Neuron (in vitro differentiated cells): ENCODE data around the gene FNBP1.

Experiments used
- H2AFZ ChIP-seq: one replicate; pipeline ENCODE4 v1.6.1; 2013; ENCODE audit warnings: low read depth, mild to moderate bottlenecking, inconsistent platforms, low read length, moderate library complexity
- H3K27me3 ChIP-seq: one replicate; pipeline ENCODE4 v1.6.1; 2013; ENCODE audit warnings: low read length; ENCODE audit not compliant: insufficient read depth
- H3K36me3 ChIP-seq: one replicate; pipeline ENCODE4 v1.6.1; 2013; ENCODE audit warnings: low read length; ENCODE audit not compliant: insufficient read depth
- H3K4me1 ChIP-seq: one replicate; pipeline ENCODE4 v1.6.1; 2013; ENCODE audit warnings: low read length; ENCODE audit not compliant: insufficient read depth
- H3K4me3 ChIP-seq: 2 replicates; pipeline ENCODE4 v1.5.1; 2013; ENCODE audit warnings: mild to moderate bottlenecking, low read length, moderate library complexity
- H3K9me3 ChIP-seq: one replicate; pipeline ENCODE4 v1.6.1; 2013; ENCODE audit warnings: low read length

FNBP1 gene

GRCh38 chr9:130042885-130043653 is at the start of gene FNBP1:
Gene FNBP1 (minus strand): TSS chr9:130043189. CDS start chr9:130042975, 214 bp downstream.
- peak within 1 kb of the TSS; percentile 76 for H3K4me3 ChIP-seq
- peaks cover 3% of the 10 kb centered on the region for H3K9me3 ChIP-seq
- H3K36me3 ChIP-seq, result no peaks in the 10 kb centered on the region
- no peaks in the 10 kb centered on the region for H3K27me3 ChIP-seq
- H3K4me1 ChIP-seq, result peaks cover 12% of the 10 kb centered on the region
- peak within 1 kb of the TSS; percentile 76 for H2AFZ ChIP-seq

GRCh38 chr9:130090915-130091314 is 47.9 kb upstream of the FNBP1 start:
- no peaks in the 10 kb centered on the region for H3K9me3 ChIP-seq
- no peak overlapping the region for H2AFZ ChIP-seq
- H3K4me1 ChIP-seq, result no peaks in the 10 kb centered on the region
- H3K4me3 ChIP-seq, result no peak overlapping the region
- peaks cover 54% of the 10 kb centered on the region for H3K36me3 ChIP-seq
- no peaks in the 10 kb centered on the region for H3K27me3 ChIP-seq

GRCh38 chr9:130089141-130089540 is 46.2 kb upstream of the FNBP1 start:
- Histone ChIP-seq H3K4me1 (no peaks in the 10 kb centered on the region), H3K36me3 (peaks cover 49% of the 10 kb centered on the region)

GRCh38 chr9:130088051-130088450 is 45.1 kb upstream of the FNBP1 start:
- Histone ChIP-seq H3K4me1 (no peaks in the 10 kb centered on the region), H3K27me3 (no peaks in the 10 kb centered on the region), H3K36me3 (peaks cover 49% of the 10 kb centered on the region), H3K4me3 (no peak overlapping the region), H3K9me3 (no peaks in the 10 kb centered on the region), H2AFZ (no peak overlapping the region)

More at GRCh38 chr9:130089141-130089540, 46.2 kb upstream of the FNBP1 start:
- H2AFZ ChIP-seq, result no peak overlapping the region
- no peaks in the 10 kb centered on the region for H3K27me3 ChIP-seq
- H3K4me3 ChIP-seq, result no peak overlapping the region
- no peaks in the 10 kb centered on the region for H3K9me3 ChIP-seq

- Histone ChIP-seq H2AFZ (no peak overlapping the region), H3K4me1 (no peaks in the 10 kb centered on the region), H3K4me3 (no peak overlapping the region), H3K36me3 (peaks cover 48% of the 10 kb centered on the region), H3K27me3 (no peaks in the 10 kb centered on the region), H3K9me3 (no peaks in the 10 kb centered on the region)
Observed at GRCh38 chr9:130084337-130084736, 41.3 kb upstream of the FNBP1 start.

GRCh38 chr9:130078547-130078946 is 35.6 kb upstream of the FNBP1 start:
- H3K9me3 ChIP-seq, result no peaks in the 10 kb centered on the region
- H3K27me3 ChIP-seq, result no peaks in the 10 kb centered on the region
- no peaks in the 10 kb centered on the region for H3K4me1 ChIP-seq
- no peak overlapping the region for H2AFZ ChIP-seq
- H3K36me3 ChIP-seq, result peaks cover 57% of the 10 kb centered on the region
- H3K4me3 ChIP-seq, result no peak overlapping the region

GRCh38 chr9:130073373-130073772 is 30.4 kb upstream of the FNBP1 start:
- Histone ChIP-seq H3K27me3 (no peaks in the 10 kb centered on the region), H3K4me3 (no peak overlapping the region), H3K4me1 (no peaks in the 10 kb centered on the region), H2AFZ (no peak overlapping the region), H3K36me3 (peaks cover 26% of the 10 kb centered on the region), H3K9me3 (no peaks in the 10 kb centered on the region)

GRCh38 chr9:130072515-130073235 is 29.7 kb upstream of the FNBP1 start:
- Histone ChIP-seq H3K4me3 (no peak overlapping the region), H3K27me3 (no peaks in the 10 kb centered on the region), H3K4me1 (no peaks in the 10 kb centered on the region)

GRCh38 chr9:130069048-130069447 is 26.1 kb upstream of the FNBP1 start:
- Histone ChIP-seq H3K27me3 (no peaks in the 10 kb centered on the region), H2AFZ (no peak overlapping the region), H3K9me3 (no peaks in the 10 kb centered on the region), H3K4me3 (no peak overlapping the region), H3K36me3 (peaks cover 3% of the 10 kb centered on the region), H3K4me1 (no peaks in the 10 kb centered on the region)

More at GRCh38 chr9:130072515-130073235, 29.7 kb upstream of the FNBP1 start:
- no peak overlapping the region for H2AFZ ChIP-seq
- H3K9me3 ChIP-seq, result no peaks in the 10 kb centered on the region
- H3K36me3 ChIP-seq, result peaks cover 21% of the 10 kb centered on the region

GRCh38 chr9:130064621-130065020 is 21.6 kb upstream of the FNBP1 start:
- H3K9me3 ChIP-seq, result peaks cover 2% of the 10 kb centered on the region

GRCh38 chr9:130062750-130063149 is 19.8 kb upstream of the FNBP1 start:
- no peak overlapping the region for H3K4me3 ChIP-seq
- H3K4me1 ChIP-seq, result no peaks in the 10 kb centered on the region
- no peak overlapping the region for H2AFZ ChIP-seq
- no peaks in the 10 kb centered on the region for H3K27me3 ChIP-seq
- H3K9me3 ChIP-seq, result peaks cover 2% of the 10 kb centered on the region
- H3K36me3 ChIP-seq, result peaks cover 9% of the 10 kb centered on the region

More at GRCh38 chr9:130064621-130065020, 21.6 kb upstream of the FNBP1 start:
- H3K27me3 ChIP-seq, result no peaks in the 10 kb centered on the region
- peaks cover 5% of the 10 kb centered on the region for H3K36me3 ChIP-seq
- H3K4me1 ChIP-seq, result no peaks in the 10 kb centered on the region
- H3K4me3 ChIP-seq, result no peak overlapping the region
- no peak overlapping the region for H2AFZ ChIP-seq

- Histone ChIP-seq H3K4me1 (no peaks in the 10 kb centered on the region), H3K36me3 (peaks cover 9% of the 10 kb centered on the region), H3K9me3 (peaks cover 2% of the 10 kb centered on the region), H2AFZ (no peak overlapping the region), H3K4me3 (no peak overlapping the region), H3K27me3 (no peaks in the 10 kb centered on the region)
Observed at GRCh38 chr9:130060296-130060695, 17.3 kb upstream of the FNBP1 start.

GRCh38 chr9:130058887-130059286 is 15.9 kb upstream of the FNBP1 start:
- Histone ChIP-seq H3K9me3 (peaks cover 2% of the 10 kb centered on the region), H3K4me1 (peaks cover 6% of the 10 kb centered on the region), H2AFZ (no peak overlapping the region), H3K4me3 (no peak overlapping the region), H3K27me3 (no peaks in the 10 kb centered on the region), H3K36me3 (peaks cover 6% of the 10 kb centered on the region)
